ENCODE measurements around the gene PERCC1.

PERCC1 gene

DNA sequence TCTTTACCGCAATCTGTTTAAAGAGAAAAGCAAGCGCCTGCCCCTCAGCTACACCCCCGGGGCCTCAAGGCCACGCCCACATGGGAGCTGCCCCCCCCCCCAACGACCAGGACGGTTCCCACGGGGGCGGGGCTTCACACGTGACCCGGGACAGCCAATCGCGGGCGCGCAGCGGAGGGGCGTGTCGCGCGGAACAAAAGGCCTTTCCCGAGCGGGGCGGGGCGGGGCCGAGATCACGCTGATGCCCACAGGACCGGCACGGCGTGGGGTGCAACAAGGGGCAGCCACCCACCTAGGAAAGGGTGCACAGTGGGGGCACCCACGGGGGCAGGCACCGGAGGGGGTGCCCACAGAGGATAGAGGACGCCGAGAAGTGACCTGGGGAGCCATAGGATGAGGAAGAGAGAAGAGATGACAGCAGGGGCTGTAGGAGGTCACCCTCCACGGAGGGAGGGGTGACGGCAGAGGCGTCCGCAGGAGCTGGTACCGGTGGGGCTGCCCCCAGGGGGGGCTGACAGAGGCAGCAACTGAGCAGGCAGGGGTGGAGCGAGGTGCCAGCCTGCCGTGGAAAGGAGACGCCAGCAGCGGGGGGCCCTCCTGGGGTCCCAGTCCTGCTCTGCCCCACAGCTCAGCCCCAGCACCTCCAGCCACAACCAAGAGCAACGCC lies 22.6 kb upstream of the PERCC1 start:
- H3K27ac ChIP-seq = peak overlapping the region; percentile 62 to 75
- TF ChIP-seq, protein P1, sequence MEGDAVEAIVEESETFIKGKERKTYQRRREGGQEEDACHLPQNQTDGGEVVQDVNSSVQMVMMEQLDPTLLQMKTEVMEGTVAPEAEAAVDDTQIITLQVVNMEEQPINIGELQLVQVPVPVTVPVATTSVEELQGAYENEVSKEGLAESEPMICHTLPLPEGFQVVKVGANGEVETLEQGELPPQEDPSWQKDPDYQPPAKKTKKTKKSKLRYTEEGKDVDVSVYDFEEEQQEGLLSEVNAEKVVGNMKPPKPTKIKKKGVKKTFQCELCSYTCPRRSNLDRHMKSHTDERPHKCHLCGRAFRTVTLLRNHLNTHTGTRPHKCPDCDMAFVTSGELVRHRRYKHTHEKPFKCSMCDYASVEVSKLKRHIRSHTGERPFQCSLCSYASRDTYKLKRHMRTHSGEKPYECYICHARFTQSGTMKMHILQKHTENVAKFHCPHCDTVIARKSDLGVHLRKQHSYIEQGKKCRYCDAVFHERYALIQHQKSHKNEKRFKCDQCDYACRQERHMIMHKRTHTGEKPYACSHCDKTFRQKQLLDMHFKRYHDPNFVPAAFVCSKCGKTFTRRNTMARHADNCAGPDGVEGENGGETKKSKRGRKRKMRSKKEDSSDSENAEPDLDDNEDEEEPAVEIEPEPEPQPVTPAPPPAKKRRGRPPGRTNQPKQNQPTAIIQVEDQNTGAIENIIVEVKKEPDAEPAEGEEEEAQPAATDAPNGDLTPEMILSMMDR (IDR thresholded peaks at IDR 0.05) = no peak
- DNase-seq (ENCODE audit: low spot score) = peak; percentile 94
- H3K4me3 ChIP-seq = peak overlapping the region; percentile 71

DNA sequence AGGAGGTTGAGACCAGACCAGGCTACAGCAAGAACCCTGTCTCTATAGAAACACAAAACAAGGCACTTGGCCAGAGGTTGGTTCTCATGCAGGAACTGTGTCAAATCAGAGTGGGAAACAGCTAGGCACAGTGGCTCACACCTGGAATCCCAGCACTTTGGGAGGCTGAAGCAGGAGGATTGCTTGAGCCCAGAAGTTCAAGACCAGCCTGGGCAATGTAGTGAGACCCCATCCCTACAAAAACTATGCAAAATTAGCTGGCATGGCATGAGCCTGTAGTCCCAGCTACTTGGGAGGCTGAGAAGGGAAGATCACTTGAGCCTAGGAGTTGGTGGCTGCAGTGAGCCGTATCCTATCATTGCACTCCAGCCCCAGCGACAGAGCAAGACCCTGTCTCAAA lies 18.0 kb upstream of the PERCC1 start:
- Histone ChIP-seq H3K4me3 (no peak overlapping the region), H3K27ac (no peak overlapping the region)
- no peak for DNase-seq (ENCODE audit: low spot score)
- TF ChIP-seq, protein P1 (IDR thresholded peaks at IDR 0.05) = no peak

DNA sequence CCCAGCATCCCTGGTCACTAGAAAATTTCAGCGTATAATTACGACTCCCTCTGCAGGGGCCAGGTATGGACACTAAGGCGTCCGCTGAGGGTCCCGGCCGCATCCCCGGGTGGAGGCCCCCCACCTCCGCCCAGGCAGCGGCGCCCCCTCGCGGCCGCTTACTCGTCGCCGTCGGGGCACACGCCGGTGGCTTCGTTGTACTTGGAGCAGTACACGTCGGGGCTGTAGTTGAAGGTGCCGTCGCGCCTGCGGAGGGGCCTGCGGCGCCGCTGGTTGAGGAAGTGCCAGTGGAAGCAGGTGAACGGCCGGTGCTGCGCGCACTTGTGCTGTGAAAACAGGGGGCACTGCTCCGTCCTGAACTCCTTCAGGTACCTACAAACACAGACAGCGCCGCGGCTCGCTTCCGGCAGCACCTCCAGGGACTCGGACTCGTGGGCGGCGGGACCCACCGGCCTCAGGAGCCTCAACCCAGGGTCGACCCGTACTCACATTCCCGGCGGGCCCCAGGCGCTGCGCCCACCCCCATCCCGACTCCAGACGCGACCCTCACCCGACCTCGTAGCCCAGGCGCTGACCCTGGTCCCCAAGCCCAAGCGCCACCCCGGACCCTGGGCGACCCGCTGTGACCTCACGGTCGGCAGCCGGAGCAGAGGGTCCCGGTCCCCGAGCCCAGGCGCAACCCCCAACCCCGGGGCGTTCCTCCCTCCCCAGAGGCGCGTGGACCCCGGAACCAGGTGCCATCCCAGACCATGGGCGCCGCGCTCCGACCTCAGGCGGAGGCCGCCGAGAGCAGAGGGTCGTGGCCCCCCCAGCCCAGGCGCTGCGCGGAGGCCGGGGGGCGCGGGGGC lies 17.0 kb upstream of the PERCC1 start:
- DNase-seq (ENCODE audit: low spot score) = no peak
- TF ChIP-seq, protein P1 (IDR thresholded peaks at IDR 0.05) = peak; percentile 59
- Histone ChIP-seq H3K27ac (peak overlapping the region; percentile 78 to 91), H3K4me3 (peak overlapping the region; percentile 97)

DNA sequence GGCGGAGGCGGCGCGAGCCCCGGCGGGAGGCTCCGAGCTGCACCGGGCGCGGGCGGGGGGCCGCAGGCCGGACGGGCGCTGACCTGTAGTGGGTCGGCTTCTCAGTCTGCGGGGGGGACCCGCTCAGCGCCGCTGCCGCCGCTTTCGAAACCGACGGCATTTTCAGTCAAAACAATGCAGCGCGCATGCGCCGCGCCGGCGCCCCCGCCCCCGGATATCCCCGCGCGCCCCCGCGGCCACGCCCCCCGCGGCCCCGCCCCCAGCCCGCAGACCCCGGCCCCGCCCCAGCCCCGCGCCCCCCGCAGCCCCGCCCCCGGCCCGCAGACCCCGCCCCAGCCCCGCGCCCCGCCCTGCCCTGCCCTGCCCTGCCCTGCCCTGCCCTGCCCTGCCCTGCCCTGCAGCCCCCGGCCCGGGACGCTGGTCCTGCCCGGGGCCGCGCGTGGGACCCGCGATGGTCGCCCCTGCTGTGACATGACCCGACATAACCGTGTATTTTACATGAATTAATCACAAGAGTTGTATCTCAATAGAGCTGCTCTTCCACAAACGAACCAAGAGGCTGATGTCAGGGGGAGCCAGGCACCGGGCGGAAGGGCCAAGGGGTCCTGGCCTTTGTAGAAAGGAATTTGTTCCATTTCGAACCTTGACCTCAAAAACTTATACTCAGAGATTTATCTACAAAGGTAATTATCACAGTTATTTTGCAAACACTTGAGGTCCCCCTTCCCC lies 16.2 kb upstream of the PERCC1 start, which contains the start of gene UNKL:
TSS of gene UNKL (minus strand) at position 173 of the 729 bp plus-strand sequence. CDS start at position 160, 13 bp downstream.
- no peak for DNase-seq (ENCODE audit: low spot score)
- TF ChIP-seq, protein P1 (IDR thresholded peaks at IDR 0.05) = no peak
- H3K4me3 ChIP-seq = peak within 1 kb of the TSS; percentile 97
- peak within 1 kb of the TSS; percentile 78 to 91 for H3K27ac ChIP-seq

DNA sequence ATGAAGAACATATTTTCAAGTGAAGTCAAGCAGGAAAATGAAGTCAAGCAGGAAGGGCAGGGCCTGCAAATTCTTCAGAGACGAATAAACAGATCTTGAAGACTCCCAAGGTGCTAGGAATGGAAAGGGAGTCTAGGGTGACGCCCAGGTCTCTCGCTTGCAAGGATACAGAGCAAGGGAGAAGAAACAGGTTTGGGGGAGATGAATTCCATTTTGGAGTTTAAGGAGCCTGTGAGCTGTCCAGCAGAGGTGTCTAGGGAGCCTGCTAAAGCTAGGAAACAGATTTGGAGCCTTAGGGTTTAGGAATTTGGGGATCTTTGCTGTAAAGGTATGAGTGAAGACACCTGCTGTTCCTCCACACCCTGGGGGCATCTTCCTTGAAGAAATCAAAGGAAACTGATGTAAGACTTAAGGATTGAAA lies 14.3 kb upstream of the PERCC1 start:
- no peak for DNase-seq (ENCODE audit: low spot score)
- no peak overlapping the region for H3K4me3 ChIP-seq
- H3K27ac ChIP-seq = no peak overlapping the region
- TF ChIP-seq, protein P1 (IDR thresholded peaks at IDR 0.05) = no peak

DNA sequence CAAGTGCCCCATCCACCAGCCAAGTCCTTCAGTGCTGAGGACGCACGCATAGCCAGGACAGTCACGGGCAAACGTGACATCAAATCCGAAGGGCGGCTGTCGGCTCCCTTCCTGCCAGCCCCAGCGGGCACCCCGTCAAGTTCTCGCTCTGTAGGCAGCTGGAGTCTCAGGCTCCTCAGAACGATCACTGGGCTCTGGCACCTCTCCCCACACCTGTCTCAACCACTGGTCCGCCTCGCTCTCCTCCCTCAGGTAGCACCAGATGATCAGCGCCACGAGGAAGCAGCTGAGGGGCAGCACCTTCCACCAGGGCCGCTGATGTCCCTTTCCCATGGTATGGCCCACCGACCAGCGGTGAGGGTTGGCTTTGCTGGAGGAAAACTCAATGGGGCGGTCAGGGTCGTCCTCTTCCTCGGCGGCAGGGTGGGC lies 10.8 kb upstream of the PERCC1 start:
- peak overlapping the region; percentile 11 to 97 for H3K27ac ChIP-seq
- peak overlapping the region; percentile 94 for H3K4me3 ChIP-seq
- TF ChIP-seq, protein P1 (IDR thresholded peaks at IDR 0.05) = no peak
- DNase-seq (ENCODE audit: low spot score) = no peak

Measured in coronary artery (tissue), 2 donors.